C4-2B (cell line): ENCODE measurements around the gene SRRT.

ENCODE experiments used
- H3K27ac ChIP-seq: fragments of 450-650 bp; 2 replicates; pipeline ENCODE4 v1.5.1; 2017
- CTCF ChIP-seq: fragments of 450-650 bp; conservative IDR thresholded peaks from 2 replicates; pipeline ENCODE4 v1.5.1; 2017; ENCODE audit warnings: mild to moderate bottlenecking
- ZFX ChIP-seq: fragments of 450-650 bp; IDR thresholded peaks from 2 replicates; pipeline ENCODE4 v1.6.1; 2017

The SRRT gene

GRCh38 chr7:100830396-100830795 is 44.5 kb upstream of the SRRT start:
- H3K27ac ChIP-seq = no peak overlapping the region
- TF ChIP-seq ZFX (no peak), CTCF (no peak)

GRCh38 chr7:100832281-100832633 is 42.6 kb upstream of the SRRT start:
- TF ChIP-seq ZFX (no peak), CTCF (no peak)
- no peak overlapping the region for H3K27ac ChIP-seq

GRCh38 chr7:100835903-100836811 is 38.7 kb upstream of the SRRT start:
- TF ChIP-seq ZFX (no peak), CTCF (no peak)
- H3K27ac ChIP-seq = no peak overlapping the region

GRCh38 chr7:100836812-100837098 is 38.1 kb upstream of the SRRT start:
- H3K27ac ChIP-seq = no peak overlapping the region
- TF ChIP-seq ZFX = no peak
- TF ChIP-seq CTCF = no peak

GRCh38 chr7:100837099-100837836 is 37.6 kb upstream of the SRRT start:
- H3K27ac ChIP-seq = no peak overlapping the region
- TF ChIP-seq CTCF = no peak

- no peak for TF ChIP-seq ZFX
- H3K27ac ChIP-seq = no peak overlapping the region
Observed at GRCh38 chr7:100839361-100839760, 35.5 kb upstream of the SRRT start.

GRCh38 chr7:100840470-100841100 is 34.3 kb upstream of the SRRT start:
- TF ChIP-seq CTCF = no peak

More at GRCh38 chr7:100840470-100841100, 34.3 kb upstream of the SRRT start:
- H3K27ac ChIP-seq = no peak overlapping the region
